ENCODE results near the gene KCNF1. TPM values are rescaled to one million over a fixed set of nuclear protein-coding genes. Genes with fewer than 3 reads are reported as not detected.

Gene KCNF1
- total RNA-seq, 1 donor from 2014 or later, result 0.30 TPM

GRCh38 chr2:10960606-10961489 is 49.1 kb downstream of the KCNF1 start:
- no peaks in the 10 kb centered on the region for H3K9me3 ChIP-seq (replicated peaks)
- peaks cover 50% of the 10 kb centered on the region for H3K27me3 ChIP-seq (ENCODE audit: low read depth)
- DNase-seq, result no peak
- intact Hi-C loops (cut with micrococcal nuclease), result no loop called here
- H3K4me3 ChIP-seq, result no peak overlapping the region
- no peak for TF ChIP-seq CTCF (IDR thresholded peaks at IDR 0.05; ENCODE audit: borderline replicate concordance)
- H3K4me1 ChIP-seq, result peaks cover 9% of the 10 kb centered on the region
- H3K27ac ChIP-seq (replicated peaks), result no peak overlapping the region
- H3K36me3 ChIP-seq, result no peaks in the 10 kb centered on the region

- Histone ChIP-seq H3K27ac (replicated peaks) (no peak overlapping the region), H3K36me3 (no peaks in the 10 kb centered on the region), H3K9me3 (replicated peaks) (no peaks in the 10 kb centered on the region), H3K27me3 (ENCODE audit: low read depth) (peaks cover 57% of the 10 kb centered on the region), H3K4me1 (peaks cover 9% of the 10 kb centered on the region), H3K4me3 (no peak overlapping the region)
- TF ChIP-seq CTCF (IDR thresholded peaks at IDR 0.05; ENCODE audit: borderline replicate concordance), result no peak
- intact Hi-C loops (cut with micrococcal nuclease), result no loop called here
- DNase-seq, result no peak
Observed at GRCh38 chr2:10961490-10961875, 49.7 kb downstream of the KCNF1 start.

- no peak for TF ChIP-seq CTCF (IDR thresholded peaks at IDR 0.05; ENCODE audit: borderline replicate concordance)
- Histone ChIP-seq H3K9me3 (replicated peaks) (no peaks in the 10 kb centered on the region), H3K27ac (replicated peaks) (no peak overlapping the region), H3K27me3 (ENCODE audit: low read depth) (peaks cover 61% of the 10 kb centered on the region), H3K36me3 (no peaks in the 10 kb centered on the region), H3K4me1 (peaks cover 9% of the 10 kb centered on the region), H3K4me3 (no peak overlapping the region)
- intact Hi-C loops (cut with micrococcal nuclease), result no loop called here
- no peak for DNase-seq
Observed at GRCh38 chr2:10962004-10962403, 50.3 kb downstream of the KCNF1 start.

- Histone ChIP-seq H3K27ac (replicated peaks) (no peak overlapping the region), H3K27me3 (ENCODE audit: low read depth) (peaks cover 69% of the 10 kb centered on the region), H3K4me1 (peaks cover 7% of the 10 kb centered on the region), H3K4me3 (no peak overlapping the region), H3K36me3 (no peaks in the 10 kb centered on the region), H3K9me3 (replicated peaks) (no peaks in the 10 kb centered on the region)
- intact Hi-C loops (cut with micrococcal nuclease), result no loop called here
- TF ChIP-seq CTCF (IDR thresholded peaks at IDR 0.05; ENCODE audit: borderline replicate concordance), result no peak
- DNase-seq, result no peak
Observed at GRCh38 chr2:10963155-10963554, 51.4 kb downstream of the KCNF1 start.

Other genes with a start within 250 kb of the KCNF1 start
- 17.2 TPM for gene NOL10, start 222.0 kb upstream of the KCNF1 start, total RNA-seq
- 0.69 TPM for gene ATP6V1C2, start 190.3 kb upstream of the KCNF1 start, total RNA-seq
- 107 TPM for gene PDIA6, start 99.1 kb upstream of the KCNF1 start, total RNA-seq
- gene SLC66A3, start 243.5 kb downstream of the KCNF1 start, total RNA-seq, result 7.8 TPM